Right cardiac atrium (tissue), 5 donors: ENCODE data around the gene GSTM4. TPM values are rescaled to one million over a fixed set of nuclear protein-coding genes. Genes with fewer than 3 reads are reported as not detected.
"Not testable (repeated sequence)": the region's sequence is repeated elsewhere in the genome, so short reads cannot be mapped to it uniquely, and the experiment has no call there.

Experiments
- ATAC-seq, 2 donors: fragments of 200-7000 bp; cut with Tn5 transposase; one replicate each; pipeline versions ENCODE4 v1.8.0 to v1.9.1; 2020; ENCODE audit warnings: moderate library complexity in 2 of 2, mild to moderate bottlenecking in 1 of 2
- DNase-seq, 3 donors: peaks; one replicate each; pipeline ENCODE4 v3.0.0-alpha.2; 2020
- H3K27ac ChIP-seq: one replicate; pipeline ENCODE4 v1.5.1; 2013; ENCODE audit warnings: mild to moderate bottlenecking, low read length, control low read depth, moderate library complexity
- H3K27me3 ChIP-seq: one replicate; pipeline ENCODE4 v1.6.1; 2013; ENCODE audit not compliant: control insufficient read depth, insufficient read depth
- H3K4me1 ChIP-seq: one replicate; pipeline ENCODE4 v1.6.1; 2013; ENCODE audit warnings: low read length; ENCODE audit not compliant: control insufficient read depth, insufficient read depth
- H3K4me3 ChIP-seq: one replicate; pipeline ENCODE4 v1.5.1; 2013; ENCODE audit warnings: low read length, control low read depth
- H3K9me3 ChIP-seq: one replicate; pipeline ENCODE4 v1.6.1; 2013; ENCODE audit warnings: low read length; ENCODE audit not compliant: control insufficient read depth
- WGBS: extraction: QIAGEN DNeasy Blood & Tissue Kit; methylation state at CpG from one replicate; pipeline ENCODE4 v1.1.7; 2013; 5-methylcytosine and 5-hydroxymethylcytosine counted together
- intact Hi-C, 4 donors: fragments of 100-400 bp; cut with DNase I; formaldehyde crosslinking; loops; one replicate each; pipeline versions ENCODE4 v1.11.0 to v1.14.0; 2022 to 2023
- polyA plus RNA-seq: library from polyadenylated mRNA; stranded (reverse); fragments of 200-250 nt; gene quantifications from one replicate; pipeline ENCODE4 v1.2.3, GENCODE V29; 2013
- total RNA-seq, 4 donors: library from RNA; stranded (reverse); fragmentation: NEBNext Ultra II Directional; extraction: Animal tissue kit (Norgen Biotek cat#: 25700); gene quantifications; one replicate each; pipeline ENCODE4 v1.2.1, GENCODE V29; 2021
- donor health status: healthy with polysubstance abuse.
- donor health status: DM: no; HTN: yes; CAD: no.
- donor health status: DM: no; HTN: no; CAD: no.
- donor health status: DM: no; HTN: yes; CAD: no; lungs with severe emphysema.
- donor health status: DM: yes; HTN: yes; CAD: no.

Gene GSTM4
- total and polyA plus RNA-seq, 5 donors = 31.2 to 57.8 (median 41.5) TPM

GRCh38 chr1:109687641-109688499 is 32.0 kb downstream of the GSTM4 start, which contains the start of gene GSTM1:
GSTM1 (plus strand) TSS chr1:109687817; CDS start chr1:109687874, 57 bp downstream.
- Histone ChIP-seq H3K4me3 (peak within 1 kb of the TSS; percentile 64), H3K4me1 (peaks cover 2% of the 10 kb centered on the region), H3K9me3 (no peaks in the 10 kb centered on the region), H3K27me3 (no peaks in the 10 kb centered on the region), H3K27ac (peak within 1 kb of the TSS; percentile 95)
- WGBS = 2% methylated on average over 46 of the region's 46 CpGs
- DNase-seq (no peak), ATAC-seq (no peak)
- intact Hi-C loops = no loop called here

GRCh38 chr1:109689844-109690405 is 34.0 kb downstream of the GSTM4 start:
- intact Hi-C loops = no loop called here
- Histone ChIP-seq H3K4me1 (peaks cover 2% of the 10 kb centered on the region), H3K9me3 (no peaks in the 10 kb centered on the region), H3K27ac (no peak overlapping the region), H3K27me3 (no peaks in the 10 kb centered on the region), H3K4me3 (no peak overlapping the region)
- 51% methylated on average over 6 of the region's 6 CpGs for WGBS
- ATAC-seq = no peak
- no peak for DNase-seq

GRCh38 chr1:109691759-109692158 is 35.9 kb downstream of the GSTM4 start:
- ATAC-seq (no peak), DNase-seq (no peak)
- no peak overlapping the region for H3K27ac ChIP-seq
- H3K4me1 ChIP-seq = peaks cover 2% of the 10 kb centered on the region
- 51% methylated on average over 6 of the region's 6 CpGs for WGBS
- no peaks in the 10 kb centered on the region for H3K9me3 ChIP-seq
- H3K27me3 ChIP-seq = no peaks in the 10 kb centered on the region
- intact Hi-C loops = no loop called here
- no peak overlapping the region for H3K4me3 ChIP-seq

GRCh38 chr1:109694400-109694799 is 38.5 kb downstream of the GSTM4 start:
- H3K27ac ChIP-seq, H3K9me3 ChIP-seq, H3K27me3 ChIP-seq, H3K4me1 ChIP-seq, DNase-seq, H3K4me3 ChIP-seq, ATAC-seq, intact Hi-C loops: not testable (repeated sequence)
- WGBS = 89% methylated on average over 5 of the region's 5 CpGs

- H3K9me3 ChIP-seq, DNase-seq, H3K4me1 ChIP-seq, H3K27me3 ChIP-seq, ATAC-seq, H3K4me3 ChIP-seq, intact Hi-C loops, H3K27ac ChIP-seq: not testable (repeated sequence)
- WGBS = 91% methylated on average over 3 of the region's 3 CpGs
Measured at GRCh38 chr1:109695138-109695537, 39.2 kb downstream of the GSTM4 start.

GRCh38 chr1:109697066-109697465 is 41.2 kb downstream of the GSTM4 start:
- intact Hi-C loops = no loop called here
- H3K4me3 ChIP-seq = no peak overlapping the region
- no peaks in the 10 kb centered on the region for H3K9me3 ChIP-seq
- no peaks in the 10 kb centered on the region for H3K4me1 ChIP-seq
- DNase-seq = no peak
- H3K27ac ChIP-seq = no peak overlapping the region
- no peaks in the 10 kb centered on the region for H3K27me3 ChIP-seq
- ATAC-seq = no peak
- WGBS = 89% methylated on average over 4 of the region's 4 CpGs

GRCh38 chr1:109697861-109698260 is 42.0 kb downstream of the GSTM4 start:
- H3K4me3 ChIP-seq, intact Hi-C loops, DNase-seq, ATAC-seq, H3K4me1 ChIP-seq, H3K27ac ChIP-seq, H3K9me3 ChIP-seq, H3K27me3 ChIP-seq: not testable (repeated sequence)
- WGBS = 96% methylated on average over 4 of the region's 4 CpGs

- H3K4me3 ChIP-seq, H3K4me1 ChIP-seq, H3K9me3 ChIP-seq, DNase-seq, H3K27me3 ChIP-seq, H3K27ac ChIP-seq, intact Hi-C loops, ATAC-seq: not testable (repeated sequence)
- 90% methylated on average over 3 of the region's 3 CpGs for WGBS
Measured at GRCh38 chr1:109702940-109703339, 47.0 kb downstream of the GSTM4 start.

GRCh38 chr1:109704173-109704572 is 48.3 kb downstream of the GSTM4 start:
- DNase-seq (no peak), ATAC-seq (no peak)
- Histone ChIP-seq H3K4me3 (no peak overlapping the region), H3K9me3 (no peaks in the 10 kb centered on the region), H3K4me1 (no peaks in the 10 kb centered on the region), H3K27ac (no peak overlapping the region), H3K27me3 (no peaks in the 10 kb centered on the region)
- WGBS = 88% methylated on average over 8 of the region's 8 CpGs
- intact Hi-C loops = no loop called here

GRCh38 chr1:109705411-109705810 is 49.5 kb downstream of the GSTM4 start:
- no peaks in the 10 kb centered on the region for H3K9me3 ChIP-seq
- intact Hi-C loops = no loop called here
- no peak overlapping the region for H3K4me3 ChIP-seq
- no peak overlapping the region for H3K27ac ChIP-seq
- DNase-seq = no peak
- H3K4me1 ChIP-seq = no peaks in the 10 kb centered on the region
- 90% methylated on average over 4 of the region's 4 CpGs for WGBS
- no peak for ATAC-seq
- H3K27me3 ChIP-seq = no peaks in the 10 kb centered on the region

- 78% methylated on average over 4 of the region's 4 CpGs for WGBS
- H3K4me1 ChIP-seq, H3K9me3 ChIP-seq, DNase-seq, H3K27ac ChIP-seq, intact Hi-C loops, ATAC-seq, H3K27me3 ChIP-seq, H3K4me3 ChIP-seq: not testable (repeated sequence)
Measured at GRCh38 chr1:109708949-109709348, 53.0 kb downstream of the GSTM4 start.
